Breast epithelium (tissue), 3 donors: Measurements from ENCODE around the gene PLD1.

Experiments used
- CTCF ChIP-seq, 3 donors: fragments of 450-650 bp; IDR thresholded peaks; one replicate each; pipeline ENCODE4 v1.5.1; 2016 to 2017; ENCODE audit warnings: antibody characterized with exemption in 3 of 3, mild to moderate bottlenecking in 3 of 3, moderate library complexity in 3 of 3
- POLR2AphosphoS5 ChIP-seq, 3 donors: sonication (generic); formaldehyde crosslinking; IDR thresholded peaks; one replicate each; pipeline ENCODE4 v1.6.1; 2017; ENCODE audit warnings: antibody characterized with exemption in 3 of 3

DNA sequence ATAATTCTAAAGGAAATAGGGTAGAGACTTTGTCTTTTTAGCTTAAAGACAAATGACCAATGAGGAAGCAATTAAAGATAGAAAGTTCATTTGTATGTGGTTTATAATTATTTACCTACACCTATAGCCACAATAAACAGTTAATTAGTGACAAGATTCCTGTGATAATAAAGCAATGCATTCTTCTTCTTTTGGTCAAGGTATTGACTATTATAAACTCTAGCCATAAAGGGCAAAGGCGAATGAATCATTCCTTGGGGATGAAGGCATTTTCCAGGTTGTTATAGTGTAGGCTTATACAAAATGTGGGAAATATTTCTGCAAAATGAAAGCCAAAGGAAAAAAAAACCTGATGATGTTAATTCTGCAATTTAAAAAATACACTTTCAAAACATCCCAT is 115.4 kb downstream of the PLD1 start:
- TF ChIP-seq CTCF (IDR thresholded peaks at IDR 0.05): no peak
- no peak for TF ChIP-seq POLR2AphosphoS5 (IDR thresholded peaks at IDR 0.05)
